Esophagus squamous epithelium (tissue), 4 donors: Measurements from ENCODE around the gene OPTN.
"Not testable (repeated sequence)": the region's sequence is repeated elsewhere in the genome, so short reads cannot be mapped to it uniquely, and the experiment has no call there.

Experiments used
- POLR2A ChIP-seq, 4 donors: fragments of 450-650 bp; IDR thresholded peaks; one replicate each; pipeline ENCODE4 v1.6.1; 2017; ENCODE audit warnings: antibody characterized with exemption in 4 of 4, mild to moderate bottlenecking in 4 of 4, moderate library complexity in 3 of 4
- TF ChIP-seq, protein P1 (sequence below), 6 experiments: fragments of 450-650 bp in 4 of 6; fragments of 200-600 bp in 2 of 6; sonication (generic) in 2 of 6; IDR thresholded peaks; one replicate each; pipeline ENCODE4 v1.5.1; 2016 to 2019; ENCODE audit warnings: antibody characterized with exemption in 6 of 6, mild to moderate bottlenecking in 4 of 6, moderate library complexity in 4 of 6

DNA sequence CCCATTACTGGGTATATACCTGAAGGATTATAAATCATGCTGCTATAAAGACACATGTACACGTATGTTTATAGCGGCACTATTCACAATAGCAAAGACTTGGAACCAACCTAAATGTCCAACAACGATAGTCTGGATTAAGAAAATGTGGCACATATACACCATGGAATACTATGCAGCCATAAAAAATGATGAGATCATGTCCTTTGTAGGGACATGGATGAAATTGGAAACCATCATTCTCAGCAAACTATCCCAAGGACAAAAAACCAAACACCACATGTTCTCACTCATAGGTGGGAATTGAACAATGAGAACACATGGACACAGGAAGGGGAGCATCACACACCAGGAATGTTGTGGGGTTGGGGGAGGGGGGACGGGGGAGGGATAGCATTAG is 55.9 kb downstream of the OPTN start:
- TF ChIP-seq POLR2A (IDR thresholded peaks at IDR 0.05) = not testable (repeated sequence)
- TF ChIP-seq, protein P1, sequence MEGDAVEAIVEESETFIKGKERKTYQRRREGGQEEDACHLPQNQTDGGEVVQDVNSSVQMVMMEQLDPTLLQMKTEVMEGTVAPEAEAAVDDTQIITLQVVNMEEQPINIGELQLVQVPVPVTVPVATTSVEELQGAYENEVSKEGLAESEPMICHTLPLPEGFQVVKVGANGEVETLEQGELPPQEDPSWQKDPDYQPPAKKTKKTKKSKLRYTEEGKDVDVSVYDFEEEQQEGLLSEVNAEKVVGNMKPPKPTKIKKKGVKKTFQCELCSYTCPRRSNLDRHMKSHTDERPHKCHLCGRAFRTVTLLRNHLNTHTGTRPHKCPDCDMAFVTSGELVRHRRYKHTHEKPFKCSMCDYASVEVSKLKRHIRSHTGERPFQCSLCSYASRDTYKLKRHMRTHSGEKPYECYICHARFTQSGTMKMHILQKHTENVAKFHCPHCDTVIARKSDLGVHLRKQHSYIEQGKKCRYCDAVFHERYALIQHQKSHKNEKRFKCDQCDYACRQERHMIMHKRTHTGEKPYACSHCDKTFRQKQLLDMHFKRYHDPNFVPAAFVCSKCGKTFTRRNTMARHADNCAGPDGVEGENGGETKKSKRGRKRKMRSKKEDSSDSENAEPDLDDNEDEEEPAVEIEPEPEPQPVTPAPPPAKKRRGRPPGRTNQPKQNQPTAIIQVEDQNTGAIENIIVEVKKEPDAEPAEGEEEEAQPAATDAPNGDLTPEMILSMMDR (IDR thresholded peaks at IDR 0.05) = not testable (repeated sequence)
